HG03521 (cell line): ENCODE results near the gene TEX12.
"Not testable (repeated sequence)": the region's sequence is repeated elsewhere in the genome, so short reads cannot be mapped to it uniquely, and the experiment has no call there.

Source experiments
- ATAC-seq: cut with Tn5 transposase; IDR thresholded peaks from one replicate; pipeline ENCODE4 v1.9.1; 2021; ENCODE audit warnings: mild to moderate bottlenecking, moderate library complexity; ENCODE audit not compliant: unreplicated experiment

TEX12 gene

GRCh38 chr11:112167145-112167544, at the start of gene TEX12:
Gene TEX12 (plus strand): TSS chr11:112167372. CDS start chr11:112169269, 1,897 bp downstream.
- ATAC-seq: no peak

GRCh38 chr11:112118176-112118575, 49.0 kb upstream of the TEX12 start:
- ATAC-seq: no peak

GRCh38 chr11:112121981-112122615, 45.1 kb upstream of the TEX12 start:
- ATAC-seq: no peak

- no peak for ATAC-seq
Observed at GRCh38 chr11:112123129-112123528, 44.0 kb upstream of the TEX12 start.

- no peak for ATAC-seq
Observed at GRCh38 chr11:112127056-112127455, 40.1 kb upstream of the TEX12 start.

GRCh38 chr11:112128483-112129121, 38.6 kb upstream of the TEX12 start:
- no peak for ATAC-seq

GRCh38 chr11:112129656-112130055, 37.5 kb upstream of the TEX12 start:
- ATAC-seq: no peak

GRCh38 chr11:112132737-112133136, 34.4 kb upstream of the TEX12 start:
- ATAC-seq: no peak

GRCh38 chr11:112134473-112134872, 32.7 kb upstream of the TEX12 start:
- ATAC-seq: no peak

GRCh38 chr11:112143597-112143996, 23.6 kb upstream of the TEX12 start:
- ATAC-seq: no peak

GRCh38 chr11:112150517-112150916, 16.7 kb upstream of the TEX12 start:
- no peak for ATAC-seq

GRCh38 chr11:112156153-112156955, 10.8 kb upstream of the TEX12 start:
- no peak for ATAC-seq

GRCh38 chr11:112156956-112157766, 10.0 kb upstream of the TEX12 start:
- ATAC-seq: no peak

GRCh38 chr11:112159098-112160065, 7.8 kb upstream of the TEX12 start:
- ATAC-seq: no peak

GRCh38 chr11:112160091-112160848, 6.9 kb upstream of the TEX12 start:
- ATAC-seq: no peak

- no peak for ATAC-seq
Observed at GRCh38 chr11:112161012-112161411, 6.2 kb upstream of the TEX12 start.

GRCh38 chr11:112162200-112162599, 5.0 kb upstream of the TEX12 start:
- ATAC-seq: not testable (repeated sequence)

- no peak for ATAC-seq
Observed at GRCh38 chr11:112162761-112163546, 4.2 kb upstream of the TEX12 start.
